Measurements from ENCODE around the gene MFSD11.
A peak's percentile ranks its signal among the peaks of the same experiment; 100 is the strongest.
"Not testable (repeated sequence)": the region's sequence is repeated elsewhere in the genome, so short reads cannot be mapped to it uniquely, and the experiment has no call there.

The MFSD11 gene

GRCh38 chr17:76726776-76727718 lies 10.9 kb upstream of the MFSD11 start, which contains the start of gene METTL23:
METTL23 (plus strand) TSS chr17:76726839; CDS start chr17:76729711, 2,872 bp downstream.
- DNase-seq (ENCODE audit: low read depth in 2 of 2) = peak; percentile 49 to 63

- no peak for DNase-seq (ENCODE audit: low read depth in 2 of 2)
Observed at GRCh38 chr17:76727745-76728456, 10.0 kb upstream of the MFSD11 start.

GRCh38 chr17:76731800-76732733 lies 5.9 kb upstream of the MFSD11 start:
- not testable (repeated sequence) for DNase-seq (ENCODE audit: low read depth in 2 of 2)

GRCh38 chr17:76732734-76733617 lies 4.9 kb upstream of the MFSD11 start:
- no peak for DNase-seq (ENCODE audit: low read depth in 2 of 2)

- DNase-seq (ENCODE audit: low read depth in 2 of 2) = no peak
Observed at GRCh38 chr17:76733618-76733957, 4.3 kb upstream of the MFSD11 start.

GRCh38 chr17:76734080-76734840 lies 3.7 kb upstream of the MFSD11 start:
- no peak for DNase-seq (ENCODE audit: low read depth in 2 of 2)

GRCh38 chr17:76735006-76735405 lies 2.9 kb upstream of the MFSD11 start:
- no peak for DNase-seq (ENCODE audit: low read depth in 2 of 2)

GRCh38 chr17:76735586-76736348 lies 2.2 kb upstream of the MFSD11 start:
- no peak for DNase-seq (ENCODE audit: low read depth in 2 of 2)

- peak; percentile 45 to 47 for DNase-seq (ENCODE audit: low read depth in 2 of 2)
Observed at GRCh38 chr17:76736349-76737081, 1.4 kb upstream of the MFSD11 start.

GRCh38 chr17:76737082-76737675 lies 740 bp upstream of the MFSD11 start, which contains the start of gene SRSF2:
SRSF2 (minus strand) TSS chr17:76737331; CDS start chr17:76737160, 171 bp downstream.
- peak; percentile 97 for DNase-seq (ENCODE audit: low read depth in 2 of 2)

GRCh38 chr17:76738468-76738850 lies 540 bp downstream of the MFSD11 start:
- no peak for DNase-seq (ENCODE audit: low read depth in 2 of 2)

GRCh38 chr17:76739568-76740115 lies 1.7 kb downstream of the MFSD11 start:
- not testable (repeated sequence) for DNase-seq (ENCODE audit: low read depth in 2 of 2)

- DNase-seq (ENCODE audit: low read depth in 2 of 2) = no peak
Observed at GRCh38 chr17:76740329-76741118, 2.6 kb downstream of the MFSD11 start.

- DNase-seq (ENCODE audit: low read depth in 2 of 2) = no peak
Observed at GRCh38 chr17:76742958-76743357, 5.0 kb downstream of the MFSD11 start.

- no peak for DNase-seq (ENCODE audit: low read depth in 2 of 2)
Observed at GRCh38 chr17:76744747-76745146, 6.8 kb downstream of the MFSD11 start.

GRCh38 chr17:76745785-76746184 lies 7.9 kb downstream of the MFSD11 start:
- DNase-seq (ENCODE audit: low read depth in 2 of 2) = not testable (repeated sequence)
